HG02943 (cell line): ENCODE measurements around the gene MYLK2.

Source experiments
- ATAC-seq: cut with Tn5 transposase; IDR thresholded peaks from one replicate; pipeline ENCODE4 v1.9.1; 2021; ENCODE audit warnings: mild to moderate bottlenecking, low read depth, moderate library complexity; ENCODE audit not compliant: unreplicated experiment

Gene MYLK2

GRCh38 chr20:31833931-31834521 lies 14.9 kb downstream of the MYLK2 start:
- no peak for ATAC-seq

GRCh38 chr20:31835554-31835953 lies 16.4 kb downstream of the MYLK2 start:
- no peak for ATAC-seq

- ATAC-seq, result no peak
Observed at GRCh38 chr20:31835977-31836852, 17.1 kb downstream of the MYLK2 start.

- no peak for ATAC-seq
Observed at GRCh38 chr20:31836853-31837608, 17.9 kb downstream of the MYLK2 start.

GRCh38 chr20:31837896-31838397 lies 18.8 kb downstream of the MYLK2 start:
- no peak for ATAC-seq

- no peak for ATAC-seq
Observed at GRCh38 chr20:31838646-31839292, 19.6 kb downstream of the MYLK2 start.

- no peak for ATAC-seq
Observed at GRCh38 chr20:31839782-31840487, 20.8 kb downstream of the MYLK2 start.

GRCh38 chr20:31840906-31841816 lies 22.0 kb downstream of the MYLK2 start:
- no peak for ATAC-seq

GRCh38 chr20:31841928-31842327 lies 22.8 kb downstream of the MYLK2 start:
- ATAC-seq, result no peak

- ATAC-seq, result no peak
Observed at GRCh38 chr20:31842471-31843157, 23.5 kb downstream of the MYLK2 start.

- ATAC-seq, result no peak
Observed at GRCh38 chr20:31843288-31843687, 24.1 kb downstream of the MYLK2 start.

GRCh38 chr20:31843881-31844280 lies 24.7 kb downstream of the MYLK2 start:
- no peak for ATAC-seq

GRCh38 chr20:31844737-31845299 lies 25.7 kb downstream of the MYLK2 start:
- no peak for ATAC-seq

- ATAC-seq, result no peak
Observed at GRCh38 chr20:31845300-31845863, 26.2 kb downstream of the MYLK2 start, which contains the start of gene FOXS1. FOXS1 (minus strand) TSS chr20:31845604; CDS start chr20:31845542, 62 bp downstream.

GRCh38 chr20:31846793-31847138 lies 27.6 kb downstream of the MYLK2 start:
- no peak for ATAC-seq

GRCh38 chr20:31848088-31848999 lies 29.2 kb downstream of the MYLK2 start:
- ATAC-seq, result no peak
